T-helper 1 cell treated with Interleukin-12 subunit alpha and Interleukin-12 subunit beta and Interleukin-4 antibody, amounts not matched to agents 30 μg/mL and 1 μg/mL, for 36 hours (primary cell): ENCODE data around the gene ATP2A1.
"Not testable (repeated sequence)": the region's sequence is repeated elsewhere in the genome, so short reads cannot be mapped to it uniquely, and the experiment has no call there.

Experiments used
- H3K27ac Mint-ChIP-seq: one replicate; pipeline ENCODE4 v1.8.0; 2021; ENCODE audit warnings: mild to moderate bottlenecking, mixed read lengths
- H3K27me3 Mint-ChIP-seq: one replicate; pipeline ENCODE4 v1.8.0; 2021; ENCODE audit warnings: low read depth, mixed read lengths
- H3K36me3 Mint-ChIP-seq: one replicate; pipeline ENCODE4 v1.8.0; 2021; ENCODE audit warnings: low read depth, mixed read lengths
- H3K4me1 Mint-ChIP-seq: one replicate; pipeline ENCODE4 v1.8.0; 2021; ENCODE audit warnings: low read depth, mixed read lengths
- H3K4me3 Mint-ChIP-seq: one replicate; pipeline ENCODE4 v1.8.0; 2021; ENCODE audit warnings: mild to moderate bottlenecking, moderate library complexity, mixed read lengths
- H3K9me3 Mint-ChIP-seq: one replicate; pipeline ENCODE4 v1.8.0; 2021; ENCODE audit warnings: mixed read lengths

ATP2A1 gene

DNA sequence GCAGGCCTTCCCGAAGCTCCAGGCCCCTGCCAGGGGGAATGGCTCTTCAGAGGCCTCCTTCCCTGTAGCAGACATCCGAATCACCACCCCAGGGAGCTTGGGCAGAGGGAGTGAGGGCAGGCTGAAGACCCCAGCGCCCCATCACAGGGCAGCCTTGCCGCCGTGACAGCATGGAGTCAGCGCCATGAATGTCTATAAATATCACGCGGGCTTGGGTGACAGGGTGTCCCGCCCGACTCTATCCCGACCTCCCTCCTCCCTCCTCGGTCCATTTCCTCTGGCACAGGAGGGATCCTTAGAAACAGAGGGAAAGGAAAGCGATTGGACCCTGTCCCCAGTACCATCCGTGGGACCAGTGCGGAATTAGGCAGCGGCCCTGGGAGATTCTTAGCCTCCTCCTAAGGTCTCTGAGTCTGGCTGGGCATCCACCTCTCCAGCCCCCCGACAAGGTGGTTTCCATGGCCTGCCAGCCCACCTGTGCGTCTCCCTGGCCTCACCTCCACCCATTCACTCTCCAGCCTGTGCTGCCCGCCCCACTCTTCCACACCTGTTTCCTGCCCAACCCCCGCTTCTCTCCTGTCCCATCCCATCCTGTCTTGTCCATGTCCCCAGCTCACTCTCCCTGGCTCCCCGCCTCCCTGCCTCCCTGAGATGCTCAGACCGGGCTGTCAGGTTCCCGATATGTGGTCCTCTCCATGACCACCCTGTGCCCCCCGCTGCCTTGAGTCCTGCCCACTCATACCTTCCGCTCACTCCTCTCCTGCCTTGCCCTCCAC is 5.1 kb downstream of the ATP2A1 start:
- Mint-ChIP-seq H3K4me1 (peaks cover 12% of the 10 kb centered on the region), H3K27ac (no peak overlapping the region), H3K27me3 (peaks cover 6% of the 10 kb centered on the region), H3K4me3 (no peak overlapping the region), H3K9me3 (no peaks in the 10 kb centered on the region), H3K36me3 (no peaks in the 10 kb centered on the region)

DNA sequence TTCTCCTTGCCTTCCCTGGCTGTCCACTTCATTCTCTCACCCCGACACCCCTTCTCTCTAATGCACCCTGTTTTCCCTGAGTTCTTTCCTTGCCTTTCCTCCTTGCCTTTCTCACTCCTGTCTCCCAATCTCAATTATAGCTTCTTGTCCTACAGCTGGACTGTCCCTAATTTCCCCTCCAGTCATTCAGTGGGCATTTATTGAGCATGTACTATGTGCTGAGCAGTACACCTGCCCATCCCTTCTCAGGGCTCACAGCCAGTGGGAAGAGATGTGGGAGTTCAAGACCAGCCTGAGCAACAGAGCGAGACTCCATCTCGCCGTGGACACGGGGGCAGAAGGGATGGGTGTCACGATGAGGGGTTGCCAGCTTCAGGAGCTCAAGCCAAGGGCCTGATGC is 5.8 kb downstream of the ATP2A1 start:
- Mint-ChIP-seq H3K4me1 (peaks cover 10% of the 10 kb centered on the region), H3K36me3 (no peaks in the 10 kb centered on the region), H3K27me3 (peaks cover 6% of the 10 kb centered on the region), H3K4me3 (no peak overlapping the region), H3K27ac (no peak overlapping the region), H3K9me3 (no peaks in the 10 kb centered on the region)

DNA sequence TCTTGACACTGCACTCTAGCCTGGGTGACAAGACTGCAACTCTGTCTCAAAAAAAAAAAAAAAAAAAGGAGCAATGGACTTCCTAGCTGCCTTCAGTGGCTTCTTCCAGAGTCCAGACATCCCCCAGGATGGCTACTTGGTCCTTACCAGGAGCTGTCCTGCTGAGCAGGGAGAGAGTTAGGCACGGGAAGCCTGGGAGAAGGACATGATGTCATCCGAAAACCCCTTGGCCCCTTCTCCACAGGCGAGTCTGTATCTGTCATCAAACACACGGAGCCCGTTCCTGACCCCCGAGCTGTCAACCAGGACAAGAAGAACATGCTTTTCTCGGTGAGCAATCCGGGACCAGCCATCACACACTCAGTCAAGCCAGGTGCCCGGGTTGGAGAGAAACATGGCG is 8.7 kb downstream of the ATP2A1 start:
- H3K36me3 Mint-ChIP-seq = no peaks in the 10 kb centered on the region
- no peaks in the 10 kb centered on the region for H3K4me1 Mint-ChIP-seq
- H3K27ac Mint-ChIP-seq = no peak overlapping the region
- no peaks in the 10 kb centered on the region for H3K27me3 Mint-ChIP-seq
- no peaks in the 10 kb centered on the region for H3K9me3 Mint-ChIP-seq
- no peak overlapping the region for H3K4me3 Mint-ChIP-seq

DNA sequence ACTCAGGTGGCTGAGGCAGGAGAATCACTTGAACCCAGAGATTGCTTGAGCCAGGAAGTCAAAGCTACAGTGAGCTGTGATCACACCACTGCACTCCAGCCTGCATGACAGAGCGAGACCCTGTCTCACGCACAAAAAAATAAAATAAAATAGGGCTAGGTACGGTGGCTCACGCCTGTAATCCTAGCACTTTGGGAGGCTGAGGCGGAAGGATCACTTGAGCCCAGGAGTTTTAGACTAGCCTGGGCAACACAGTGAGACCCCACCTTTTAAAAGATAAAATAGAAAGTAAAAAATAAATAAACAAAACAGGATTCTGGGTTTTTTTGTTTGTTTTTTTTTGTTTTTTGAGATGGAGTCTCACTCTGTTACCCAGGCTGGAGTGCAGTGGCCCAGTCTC is 12.1 kb downstream of the ATP2A1 start:
- not testable (repeated sequence) for H3K4me1 Mint-ChIP-seq, H3K4me3 Mint-ChIP-seq, H3K27ac Mint-ChIP-seq, H3K36me3 Mint-ChIP-seq, H3K9me3 Mint-ChIP-seq, H3K27me3 Mint-ChIP-seq

DNA sequence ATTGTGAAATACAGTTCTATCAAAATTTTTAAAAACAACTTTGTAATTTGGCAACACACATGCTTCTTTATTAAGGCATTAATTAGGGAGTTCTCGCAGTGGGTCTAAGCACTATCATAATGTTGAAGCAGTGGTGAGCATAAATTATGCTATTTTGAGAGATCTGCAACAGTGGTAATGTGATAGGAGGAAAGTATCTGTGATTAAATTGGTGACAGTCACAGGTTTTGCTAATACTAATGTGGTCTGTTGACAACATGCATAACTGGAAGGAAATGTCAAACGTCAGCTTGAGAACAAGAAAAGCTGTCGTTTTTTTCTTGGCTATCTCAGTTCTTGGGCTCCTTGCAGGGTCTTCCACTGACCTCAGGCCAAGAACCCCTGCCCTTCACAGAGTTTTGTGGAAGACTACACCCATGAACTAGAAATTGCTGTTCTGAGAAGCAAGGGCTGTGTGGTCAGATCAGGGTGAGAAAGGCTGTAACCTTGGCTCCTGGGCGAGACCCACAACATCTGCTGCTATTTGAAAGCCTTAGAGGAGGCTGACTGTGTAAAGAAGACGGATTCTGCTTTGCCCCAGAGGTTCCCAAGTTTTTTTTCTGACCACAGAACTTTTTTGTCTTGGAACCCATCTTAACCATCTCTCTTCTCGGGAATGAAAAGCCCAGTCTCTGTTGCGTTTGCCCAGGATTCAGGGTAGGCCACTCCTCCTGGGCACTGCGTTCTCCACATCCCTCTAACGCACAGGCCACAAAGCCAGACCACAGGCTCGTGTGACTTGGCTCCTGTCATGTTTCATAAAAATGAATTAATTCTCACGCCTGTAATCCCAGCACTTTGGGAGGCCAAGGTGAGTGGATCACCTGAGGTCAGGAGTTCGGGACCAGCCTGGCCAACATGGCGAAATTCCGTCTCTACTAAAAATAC is 13.9 kb downstream of the ATP2A1 start:
- peaks cover 3% of the 10 kb centered on the region for H3K4me1 Mint-ChIP-seq
- no peak overlapping the region for H3K4me3 Mint-ChIP-seq
- no peaks in the 10 kb centered on the region for H3K36me3 Mint-ChIP-seq
- H3K27ac Mint-ChIP-seq = no peak overlapping the region
- H3K27me3 Mint-ChIP-seq = no peaks in the 10 kb centered on the region
- no peaks in the 10 kb centered on the region for H3K9me3 Mint-ChIP-seq

DNA sequence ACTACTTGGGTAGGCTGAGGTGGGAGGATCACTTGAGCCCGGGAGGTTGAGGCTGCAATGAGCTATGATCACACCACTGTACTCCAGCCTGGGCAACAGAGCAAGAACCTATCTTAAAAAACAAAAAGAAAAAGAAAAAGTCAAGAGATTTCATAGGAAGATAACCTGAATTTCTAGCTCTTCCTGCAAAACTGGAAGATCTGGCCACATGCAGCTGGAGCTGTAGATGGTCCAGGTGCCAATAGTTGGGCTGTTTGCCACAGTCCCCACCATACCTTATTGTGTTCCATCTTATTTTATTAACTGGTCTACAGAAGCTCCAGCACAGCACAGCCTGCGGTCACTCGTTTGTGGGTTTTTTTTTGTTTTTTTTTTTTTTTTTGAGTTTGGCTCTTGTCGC is 15.0 kb downstream of the ATP2A1 start:
- no peaks in the 10 kb centered on the region for H3K36me3 Mint-ChIP-seq
- no peak overlapping the region for H3K27ac Mint-ChIP-seq
- H3K9me3 Mint-ChIP-seq = no peaks in the 10 kb centered on the region
- H3K27me3 Mint-ChIP-seq = no peaks in the 10 kb centered on the region
- peaks cover 3% of the 10 kb centered on the region for H3K4me1 Mint-ChIP-seq
- no peak overlapping the region for H3K4me3 Mint-ChIP-seq

DNA sequence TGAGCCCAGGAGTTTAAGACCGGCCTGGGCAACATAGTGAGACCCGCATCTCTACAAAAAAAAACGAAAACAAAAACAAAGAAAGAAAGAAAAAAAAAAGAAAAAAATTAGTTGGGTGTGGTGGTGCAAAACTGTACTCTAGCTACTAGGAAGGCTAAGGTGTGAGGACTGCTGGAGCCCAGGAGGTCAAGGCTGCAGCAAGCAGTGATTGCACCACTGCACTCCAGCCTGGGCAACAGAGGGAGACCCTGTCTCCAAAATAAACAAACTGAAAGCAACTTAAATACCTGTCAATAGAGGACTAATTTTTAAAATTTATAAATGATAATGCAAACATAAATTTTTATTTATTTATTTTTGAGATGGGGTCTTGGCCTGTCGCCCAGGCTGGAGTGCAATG is 17.3 kb downstream of the ATP2A1 start:
- no peaks in the 10 kb centered on the region for H3K27me3 Mint-ChIP-seq
- no peak overlapping the region for H3K27ac Mint-ChIP-seq
- peaks cover 5% of the 10 kb centered on the region for H3K4me1 Mint-ChIP-seq
- H3K4me3 Mint-ChIP-seq = no peak overlapping the region
- no peaks in the 10 kb centered on the region for H3K36me3 Mint-ChIP-seq
- no peaks in the 10 kb centered on the region for H3K9me3 Mint-ChIP-seq

DNA sequence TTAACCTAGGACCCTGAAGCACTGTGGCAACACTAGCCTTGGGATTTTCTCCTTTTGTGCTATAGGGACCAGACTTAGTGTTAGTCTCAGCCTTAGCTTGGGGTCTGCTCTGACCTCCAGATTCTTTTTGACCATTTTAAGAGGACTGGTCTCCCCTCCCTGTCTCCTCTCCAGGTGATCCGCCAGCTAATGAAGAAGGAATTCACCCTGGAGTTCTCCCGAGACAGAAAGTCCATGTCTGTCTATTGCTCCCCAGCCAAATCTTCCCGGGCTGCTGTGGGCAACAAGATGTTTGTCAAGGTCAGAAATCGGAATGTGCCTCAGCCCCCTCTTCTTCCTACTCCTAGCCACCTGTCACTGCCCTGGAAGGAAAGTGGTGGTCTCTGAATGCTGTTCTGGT is 19.5 kb downstream of the ATP2A1 start:
- Mint-ChIP-seq H3K9me3 (no peaks in the 10 kb centered on the region), H3K27ac (no peak overlapping the region), H3K36me3 (no peaks in the 10 kb centered on the region), H3K4me1 (peaks cover 2% of the 10 kb centered on the region), H3K27me3 (no peaks in the 10 kb centered on the region), H3K4me3 (no peak overlapping the region)

DNA sequence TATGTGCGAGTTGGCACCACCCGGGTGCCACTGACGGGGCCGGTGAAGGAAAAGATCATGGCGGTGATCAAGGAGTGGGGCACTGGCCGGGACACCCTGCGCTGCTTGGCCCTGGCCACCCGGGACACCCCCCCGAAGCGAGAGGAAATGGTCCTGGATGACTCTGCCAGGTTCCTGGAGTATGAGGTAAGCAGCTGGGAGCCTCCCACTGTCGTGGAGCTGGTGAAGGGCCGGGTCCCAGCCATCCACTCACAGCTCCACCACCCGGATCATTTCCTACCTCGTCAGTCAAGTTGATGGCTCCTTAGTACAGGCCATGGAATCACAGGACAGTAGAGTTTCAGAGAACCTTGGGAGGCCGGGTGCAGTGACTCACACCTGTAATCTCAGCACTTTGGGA is 20.0 kb downstream of the ATP2A1 start:
- Mint-ChIP-seq H3K27me3 (no peaks in the 10 kb centered on the region), H3K4me1 (peaks cover 2% of the 10 kb centered on the region), H3K4me3 (no peak overlapping the region), H3K27ac (no peak overlapping the region), H3K9me3 (no peaks in the 10 kb centered on the region), H3K36me3 (no peaks in the 10 kb centered on the region)

DNA sequence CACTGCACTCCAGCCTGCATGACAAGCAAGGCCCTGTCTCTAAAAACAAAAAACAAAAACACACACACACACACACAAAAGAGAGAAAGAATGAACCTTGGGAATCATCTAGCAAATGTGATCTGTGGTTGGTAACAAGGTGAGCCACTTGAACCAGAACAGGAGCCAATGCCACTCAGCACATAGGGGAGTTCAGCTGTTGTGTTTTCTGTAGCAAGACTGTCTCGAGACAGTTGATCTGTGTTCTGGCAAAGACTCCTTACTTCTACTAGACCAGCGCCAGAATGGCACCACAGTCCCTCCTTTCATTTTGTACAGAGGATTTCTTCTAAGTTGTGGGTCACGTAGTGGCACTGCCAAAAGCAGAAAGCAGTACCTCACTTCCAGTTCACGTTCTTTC is 20.7 kb downstream of the ATP2A1 start:
- H3K27ac Mint-ChIP-seq = no peak overlapping the region
- H3K36me3 Mint-ChIP-seq = no peaks in the 10 kb centered on the region
- no peak overlapping the region for H3K4me3 Mint-ChIP-seq
- H3K9me3 Mint-ChIP-seq = no peaks in the 10 kb centered on the region
- peaks cover 2% of the 10 kb centered on the region for H3K4me1 Mint-ChIP-seq
- H3K27me3 Mint-ChIP-seq = no peaks in the 10 kb centered on the region

DNA sequence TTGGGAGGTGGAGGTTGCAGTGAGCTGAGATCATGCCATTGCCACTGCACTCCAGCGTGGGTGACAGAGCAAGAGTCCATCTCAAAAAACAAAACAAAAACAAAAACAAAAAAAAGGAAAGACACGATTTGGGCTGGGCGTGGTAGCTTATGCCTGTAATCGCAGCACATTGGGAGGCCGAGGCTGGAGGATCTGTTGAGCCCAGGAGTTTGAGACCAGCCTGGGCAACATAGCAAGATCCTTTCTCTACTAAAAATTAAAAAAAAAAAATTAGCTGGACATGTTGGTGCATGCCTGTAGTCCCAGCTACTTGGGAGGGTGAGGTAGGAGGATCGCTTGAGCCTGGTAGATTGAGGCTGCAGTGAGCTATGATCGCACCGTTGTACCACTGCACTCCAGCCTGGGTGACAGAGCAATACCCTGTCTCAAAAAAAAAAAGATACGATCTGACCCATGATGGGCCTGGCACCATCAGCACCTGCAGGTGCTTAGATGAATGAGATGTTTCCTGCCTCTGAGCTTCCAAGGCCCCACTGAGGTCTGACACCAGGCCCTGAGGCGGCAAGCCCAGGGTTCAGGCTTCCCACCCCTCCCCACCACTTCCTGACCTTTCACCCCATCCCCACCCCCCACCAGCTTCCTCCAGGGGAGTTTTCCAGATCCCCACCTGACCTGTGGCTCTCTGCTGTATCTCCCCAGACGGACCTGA is 21.7 kb downstream of the ATP2A1 start:
- Mint-ChIP-seq H3K36me3 (peaks cover 1% of the 10 kb centered on the region), H3K4me3 (no peak overlapping the region), H3K27ac (no peak overlapping the region), H3K4me1 (peaks cover 2% of the 10 kb centered on the region), H3K9me3 (no peaks in the 10 kb centered on the region), H3K27me3 (no peaks in the 10 kb centered on the region)

DNA sequence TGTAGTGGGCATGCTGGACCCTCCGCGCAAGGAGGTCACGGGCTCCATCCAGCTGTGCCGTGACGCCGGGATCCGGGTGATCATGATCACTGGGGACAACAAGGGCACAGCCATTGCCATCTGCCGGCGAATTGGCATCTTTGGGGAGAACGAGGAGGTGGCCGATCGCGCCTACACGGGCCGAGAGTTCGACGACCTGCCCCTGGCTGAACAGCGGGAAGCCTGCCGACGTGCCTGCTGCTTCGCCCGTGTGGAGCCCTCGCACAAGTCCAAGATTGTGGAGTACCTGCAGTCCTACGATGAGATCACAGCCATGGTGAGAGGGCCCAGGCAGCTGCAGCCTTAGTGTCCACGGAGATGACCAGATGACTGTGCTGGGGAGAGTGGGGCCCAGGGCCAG is 22.3 kb downstream of the ATP2A1 start:
- H3K4me1 Mint-ChIP-seq = peaks cover 2% of the 10 kb centered on the region
- peaks cover 1% of the 10 kb centered on the region for H3K36me3 Mint-ChIP-seq
- H3K27me3 Mint-ChIP-seq = no peaks in the 10 kb centered on the region
- no peak overlapping the region for H3K27ac Mint-ChIP-seq
- no peak overlapping the region for H3K4me3 Mint-ChIP-seq
- H3K9me3 Mint-ChIP-seq = no peaks in the 10 kb centered on the region

DNA sequence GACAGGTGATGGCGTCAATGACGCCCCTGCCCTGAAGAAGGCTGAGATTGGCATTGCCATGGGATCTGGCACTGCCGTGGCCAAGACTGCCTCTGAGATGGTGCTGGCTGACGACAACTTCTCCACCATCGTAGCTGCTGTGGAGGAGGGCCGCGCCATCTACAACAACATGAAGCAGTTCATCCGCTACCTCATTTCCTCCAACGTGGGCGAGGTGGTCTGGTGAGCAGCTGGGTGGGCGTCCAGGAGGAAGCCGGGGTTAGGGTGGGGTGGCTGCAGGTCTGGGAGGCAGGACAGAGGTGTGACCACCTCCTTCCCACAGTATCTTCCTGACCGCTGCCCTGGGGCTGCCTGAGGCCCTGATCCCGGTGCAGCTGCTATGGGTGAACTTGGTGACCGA is 23.6 kb downstream of the ATP2A1 start:
- no peak overlapping the region for H3K4me3 Mint-ChIP-seq
- peaks cover 1% of the 10 kb centered on the region for H3K36me3 Mint-ChIP-seq
- H3K9me3 Mint-ChIP-seq = no peaks in the 10 kb centered on the region
- H3K27me3 Mint-ChIP-seq = no peaks in the 10 kb centered on the region
- peaks cover 2% of the 10 kb centered on the region for H3K4me1 Mint-ChIP-seq
- H3K27ac Mint-ChIP-seq = no peak overlapping the region

DNA sequence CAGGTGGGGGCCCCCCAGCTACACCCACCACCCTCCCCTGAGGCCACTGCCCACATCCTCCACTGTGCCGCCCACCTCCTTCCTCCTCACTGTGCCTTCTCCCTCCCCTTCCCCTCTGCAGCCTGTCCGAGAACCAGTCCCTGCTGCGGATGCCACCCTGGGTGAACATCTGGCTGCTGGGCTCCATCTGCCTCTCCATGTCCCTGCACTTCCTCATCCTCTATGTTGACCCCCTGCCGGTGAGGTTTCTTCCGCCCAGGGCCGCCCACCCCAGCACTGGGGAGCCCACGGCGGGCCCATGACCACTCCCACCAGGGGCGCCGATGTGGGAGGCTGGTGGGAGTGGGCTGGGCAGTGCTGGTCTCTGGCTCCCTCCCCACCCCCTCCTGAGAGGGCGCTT is 24.6 kb downstream of the ATP2A1 start:
- peaks cover 2% of the 10 kb centered on the region for H3K4me1 Mint-ChIP-seq
- no peak overlapping the region for H3K4me3 Mint-ChIP-seq
- no peak overlapping the region for H3K27ac Mint-ChIP-seq
- no peaks in the 10 kb centered on the region for H3K9me3 Mint-ChIP-seq
- H3K36me3 Mint-ChIP-seq = peaks cover 1% of the 10 kb centered on the region
- H3K27me3 Mint-ChIP-seq = no peaks in the 10 kb centered on the region
